HG03280 (cell line): ENCODE data around the gene SERPINB3.
"Not testable (repeated sequence)": the region's sequence is repeated elsewhere in the genome, so short reads cannot be mapped to it uniquely, and the experiment has no call there.

Source experiments
- ATAC-seq: cut with Tn5 transposase; IDR thresholded peaks from one replicate; pipeline ENCODE4 v1.9.1; 2021; ENCODE audit warnings: mild to moderate bottlenecking, moderate library complexity; ENCODE audit not compliant: unreplicated experiment

The SERPINB3 gene

GRCh38 chr18:63661750-63662149 is at the start of gene SERPINB3:
SERPINB3 (minus strand) TSS chr18:63661893; CDS start chr18:63661216, 677 bp downstream.
- not testable (repeated sequence) for ATAC-seq

GRCh38 chr18:63708650-63709049 is 47.0 kb upstream of the SERPINB3 start:
- ATAC-seq, result no peak

GRCh38 chr18:63707816-63708215 is 46.1 kb upstream of the SERPINB3 start:
- ATAC-seq, result no peak

GRCh38 chr18:63705401-63705800 is 43.7 kb upstream of the SERPINB3 start:
- ATAC-seq, result no peak

- ATAC-seq, result no peak
These were observed 41.0 kb upstream of the SERPINB3 start, which contains the start of gene SERPINB11 for GRCh38 chr18:63702660-63703059. SERPINB11 (plus strand) TSS chr18:63702960; CDS start chr18:63710194, 7,234 bp downstream.

- no peak for ATAC-seq
These were observed 40.3 kb upstream of the SERPINB3 start for GRCh38 chr18:63701952-63702351.

- ATAC-seq, result no peak
These were observed 38.8 kb upstream of the SERPINB3 start for GRCh38 chr18:63700501-63700900.

GRCh38 chr18:63697097-63697660 is 35.5 kb upstream of the SERPINB3 start:
- no peak for ATAC-seq

- ATAC-seq, result no peak
These were observed 27.4 kb upstream of the SERPINB3 start for GRCh38 chr18:63689064-63689463.

GRCh38 chr18:63686871-63687270 is 25.2 kb upstream of the SERPINB3 start:
- ATAC-seq, result no peak

GRCh38 chr18:63684718-63685117 is 23.0 kb upstream of the SERPINB3 start:
- ATAC-seq, result no peak

- no peak for ATAC-seq
These were observed 22.2 kb upstream of the SERPINB3 start for GRCh38 chr18:63683890-63684289.

GRCh38 chr18:63683152-63683551 is 21.5 kb upstream of the SERPINB3 start:
- ATAC-seq, result no peak

- ATAC-seq, result no peak
These were observed 20.0 kb upstream of the SERPINB3 start for GRCh38 chr18:63681449-63682340.

- ATAC-seq, result no peak
These were observed 18.3 kb upstream of the SERPINB3 start for GRCh38 chr18:63679820-63680606.

GRCh38 chr18:63677500-63678225 is 16.0 kb upstream of the SERPINB3 start:
- ATAC-seq, result no peak

GRCh38 chr18:63676526-63677323 is 15.0 kb upstream of the SERPINB3 start:
- ATAC-seq, result peak; percentile 76

GRCh38 chr18:63664571-63664970 is 2.9 kb upstream of the SERPINB3 start:
- ATAC-seq, result no peak

GRCh38 chr18:63658920-63659319 is 2.8 kb downstream of the SERPINB3 start:
- not testable (repeated sequence) for ATAC-seq

GRCh38 chr18:63650271-63650670 is 11.4 kb downstream of the SERPINB3 start:
- not testable (repeated sequence) for ATAC-seq
